GM12878 (cell line): ENCODE data around the gene BIK. TPM values are rescaled to one million over a fixed set of nuclear protein-coding genes. Genes with fewer than 3 reads are reported as not detected.
A peak's percentile ranks its signal among the peaks of the same experiment; 100 is the strongest.

ENCODE experiments used
- BCL11A ChIP-seq: IDR thresholded peaks from 2 replicates; pipeline ENCODE4 v1.6.1; 2011; ENCODE audit warnings: low read depth, low read length
- CEBPB ChIP-seq, 2 experiments: fragments of 150-350 bp in 1 of 2; IDR thresholded peaks; 2 replicates each; pipeline ENCODE4 v1.6.1; 2012 to 2014; ENCODE audit warnings: low read depth in 2 of 2, low read length in 2 of 2, borderline replicate concordance in 1 of 2, inconsistent platforms in 1 of 2
- CHD2 ChIP-seq: IDR thresholded peaks from 2 replicates; pipeline ENCODE4 v1.6.1; 2011; ENCODE audit warnings: low read depth, low read length, improper control_type of control experiment, borderline replicate concordance
- DPF2 ChIP-seq: fragments of 450-650 bp; IDR thresholded peaks from 2 replicates; pipeline ENCODE4 v1.6.1; 2017; ENCODE audit warnings: mild to moderate bottlenecking
- GABPA ChIP-seq: IDR thresholded peaks from 2 replicates; pipeline ENCODE4 v1.6.1; 2014; ENCODE audit warnings: antibody characterized with exemption, low read depth, mild to moderate bottlenecking, inconsistent platforms
- GATAD2B ChIP-seq: fragments of 450-650 bp; conservative IDR thresholded peaks from 2 replicates; pipeline ENCODE4 v1.6.1; 2017; ENCODE audit warnings: low read depth, mild to moderate bottlenecking, moderate library complexity
- MXI1 ChIP-seq: fragments of 150-350 bp; IDR thresholded peaks from 2 replicates; pipeline ENCODE4 v1.6.1; 2011; ENCODE audit warnings: low read depth, mild to moderate bottlenecking, inconsistent platforms, low read length, improper control_type of control experiment
- MYC ChIP-seq: IDR thresholded peaks from 2 replicates; pipeline ENCODE4 v1.6.1; 2011; ENCODE audit warnings: mild to moderate bottlenecking, low read length, moderate library complexity, inconsistent platforms; ENCODE audit not compliant: insufficient read depth, insufficient replicate concordance, insufficient read length, severe bottlenecking
- NFYB ChIP-seq: IDR thresholded peaks from 2 replicates; pipeline ENCODE4 v1.6.1; 2011; ENCODE audit warnings: low read depth, mild to moderate bottlenecking, low read length, improper control_type of control experiment, moderate library complexity; ENCODE audit not compliant: insufficient read depth
- POLR2A ChIP-seq: IDR thresholded peaks from 2 replicates; pipeline ENCODE4 v1.6.1; 2011; ENCODE audit warnings: low read depth, mild to moderate bottlenecking, low read length
- RAD51 ChIP-seq: fragments of 450-650 bp; IDR thresholded peaks from 2 replicates; pipeline ENCODE4 v1.6.1; 2016; ENCODE audit warnings: moderate library complexity, mild to moderate bottlenecking, inconsistent platforms
- RCOR1 ChIP-seq: conservative IDR thresholded peaks from 2 replicates; pipeline ENCODE4 v1.6.1; 2012; ENCODE audit warnings: low read depth, low read length, improper control_type of control experiment
- RELA ChIP-seq: fragments of 450-650 bp; IDR thresholded peaks from 2 replicates; pipeline ENCODE4 v1.8.0; 2014; ENCODE audit warnings: borderline replicate concordance; ENCODE audit not compliant: partially characterized antibody
- RUNX3 ChIP-seq: IDR thresholded peaks from 2 replicates; pipeline ENCODE4 v1.6.1; 2012; ENCODE audit warnings: low read length, inconsistent platforms
- SMAD1 ChIP-seq: fragments of 450-650 bp; IDR thresholded peaks from 2 replicates; pipeline ENCODE4 v1.6.1; 2018; ENCODE audit warnings: mild to moderate bottlenecking, low read depth; ENCODE audit not compliant: partially characterized antibody
- SMAD5 ChIP-seq: IDR thresholded peaks from 2 replicates; pipeline ENCODE4 v1.6.1; 2016; ENCODE audit warnings: antibody characterized with exemption, low read depth
- ZNF687 ChIP-seq: fragments of 450-650 bp; IDR thresholded peaks from 2 replicates; pipeline ENCODE4 v1.6.1; 2017; ENCODE audit warnings: mild to moderate bottlenecking, moderate library complexity
- polyA plus RNA-seq, 11 experiments: library from polyadenylated mRNA; depleted of rRNA in 4 of 11; unstranded in 6 of 11; stranded (reverse) in 5 of 11; fragments of >200 nt; fragmentation: Nextera tagmentation in 4 of 11; fragmentation: Illumina TruSeq in 1 of 11; extraction: Ambion mirVana in 4 of 11; extraction: Trizol in 1 of 11; gene quantifications; 1 replicate in 1 of 11; 2 replicates in 10 of 11; pipeline versions ENCODE4 v1.2.1 to v1.2.3, GENCODE V29; 2011 to 2016; ENCODE audit warnings: inconsistent platforms in 2 of 11, missing spikeins in 2 of 11, low read depth in 1 of 11
- total RNA-seq, 4 experiments: library from RNA; depleted of rRNA in 3 of 4; stranded (reverse); fragments of >200 nt in 3 of 4; fragmentation: Illumina TruSeq in 1 of 4; extraction: Trizol in 1 of 4; gene quantifications; 2 replicates each; pipeline versions ENCODE4 v1.2.1 to v1.2.3, GENCODE V29; 2013 to 2021
- TF ChIP-seq, protein P1 (sequence below): fragments of 450-650 bp; IDR thresholded peaks from 2 replicates; pipeline ENCODE4 v1.6.1; 2016; ENCODE audit warnings: mild to moderate bottlenecking, moderate library complexity, borderline replicate concordance

Gene BIK
- total and polyA plus RNA-seq, 10 of the 15 experiments (the other 5 are each of a cell fraction or from before 2014, with no cell fraction given): 0.33 to 9.8 (median 3.9) TPM

DNA sequence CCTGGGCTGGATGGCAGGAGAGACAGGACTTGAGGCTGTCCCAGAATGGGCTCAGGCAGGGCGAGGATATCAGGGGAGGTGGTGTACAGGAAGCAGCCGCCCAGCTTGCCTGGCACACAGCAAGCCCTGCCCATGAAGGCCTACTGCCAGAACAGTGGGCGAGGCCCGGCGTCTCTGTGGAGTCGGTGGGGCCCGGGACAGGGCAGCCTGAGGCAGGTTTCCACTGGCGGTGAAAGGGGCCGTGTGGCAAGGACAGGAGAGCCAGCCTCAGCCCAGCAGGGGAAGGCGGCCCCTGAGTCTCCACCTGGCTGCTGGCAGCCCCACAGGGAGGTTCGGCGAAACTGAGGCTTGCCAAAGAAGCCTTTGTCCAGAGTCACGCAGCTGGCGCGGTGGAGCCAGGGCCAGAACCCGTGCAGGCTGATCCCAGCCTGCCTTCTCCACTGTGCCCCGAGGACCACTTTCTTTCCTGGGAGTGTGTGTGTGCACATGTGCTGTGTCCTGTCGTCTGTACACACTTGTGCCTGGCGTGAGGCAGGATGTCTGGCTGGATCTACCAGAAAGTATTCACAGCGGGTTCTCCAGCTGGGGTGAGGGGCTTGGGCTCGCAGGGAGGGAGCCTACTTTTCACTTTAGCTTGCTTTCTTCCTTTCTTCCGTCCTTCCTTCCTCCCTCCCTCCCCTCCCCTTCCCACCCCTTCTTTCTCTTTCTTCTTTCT is 42.0 kb downstream of the BIK start (continued):
- TF ChIP-seq, protein P1, sequence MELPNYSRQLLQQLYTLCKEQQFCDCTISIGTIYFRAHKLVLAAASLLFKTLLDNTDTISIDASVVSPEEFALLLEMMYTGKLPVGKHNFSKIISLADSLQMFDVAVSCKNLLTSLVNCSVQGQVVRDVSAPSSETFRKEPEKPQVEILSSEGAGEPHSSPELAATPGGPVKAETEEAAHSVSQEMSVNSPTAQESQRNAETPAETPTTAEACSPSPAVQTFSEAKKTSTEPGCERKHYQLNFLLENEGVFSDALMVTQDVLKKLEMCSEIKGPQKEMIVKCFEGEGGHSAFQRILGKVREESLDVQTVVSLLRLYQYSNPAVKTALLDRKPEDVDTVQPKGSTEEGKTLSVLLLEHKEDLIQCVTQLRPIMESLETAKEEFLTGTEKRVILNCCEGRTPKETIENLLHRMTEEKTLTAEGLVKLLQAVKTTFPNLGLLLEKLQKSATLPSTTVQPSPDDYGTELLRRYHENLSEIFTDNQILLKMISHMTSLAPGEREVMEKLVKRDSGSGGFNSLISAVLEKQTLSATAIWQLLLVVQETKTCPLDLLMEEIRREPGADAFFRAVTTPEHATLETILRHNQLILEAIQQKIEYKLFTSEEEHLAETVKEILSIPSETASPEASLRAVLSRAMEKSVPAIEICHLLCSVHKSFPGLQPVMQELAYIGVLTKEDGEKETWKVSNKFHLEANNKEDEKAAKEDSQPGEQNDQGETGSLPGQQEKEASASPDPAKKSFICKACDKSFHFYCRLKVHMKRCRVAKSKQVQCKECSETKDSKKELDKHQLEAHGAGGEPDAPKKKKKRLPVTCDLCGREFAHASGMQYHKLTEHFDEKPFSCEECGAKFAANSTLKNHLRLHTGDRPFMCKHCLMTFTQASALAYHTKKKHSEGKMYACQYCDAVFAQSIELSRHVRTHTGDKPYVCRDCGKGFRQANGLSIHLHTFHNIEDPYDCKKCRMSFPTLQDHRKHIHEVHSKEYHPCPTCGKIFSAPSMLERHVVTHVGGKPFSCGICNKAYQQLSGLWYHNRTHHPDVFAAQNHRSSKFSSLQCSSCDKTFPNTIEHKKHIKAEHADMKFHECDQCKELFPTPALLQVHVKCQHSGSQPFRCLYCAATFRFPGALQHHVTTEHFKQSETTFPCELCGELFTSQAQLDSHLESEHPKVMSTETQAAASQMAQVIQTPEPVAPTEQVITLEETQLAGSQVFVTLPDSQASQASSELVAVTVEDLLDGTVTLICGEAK: no peak
- no peak for TF ChIP-seq RELA
- TF ChIP-seq NFYB: no peak
- TF ChIP-seq RUNX3: no peak
- no peak for TF ChIP-seq BCL11A
- 0 out of 2 replicates have a peak, but pooled peaks have one; percentile 54 for TF ChIP-seq GATAD2B
- TF ChIP-seq MXI1: no peak; the same call in 1 of the 2 replicates
- peak; percentile 29; the same call in 1 of the 2 replicates for TF ChIP-seq POLR2A
- TF ChIP-seq MYC: no peak
- TF ChIP-seq CEBPB (IDR thresholded peaks at IDR 0.05; ENCODE audit: borderline replicate concordance in 1 of 2, low read depth in 2 of 2, low read length in 2 of 2): no peak
- no peak for TF ChIP-seq SMAD1
- peak; percentile 33; the same call in 1 of the 2 replicates for TF ChIP-seq DPF2
- TF ChIP-seq CHD2: no peak
- TF ChIP-seq RCOR1: no peak
- no peak for TF ChIP-seq RAD51
- TF ChIP-seq ZNF687: 0 out of 2 replicates have a peak, but pooled peaks have one; percentile 24
- no peak for TF ChIP-seq SMAD5
- no peak for TF ChIP-seq GABPA
